Peyer's patch (tissue), 4 donors: ENCODE results near the gene ZNF775.

Experiments used
- POLR2A ChIP-seq, 2 donors: fragments of 450-650 bp; IDR thresholded peaks; one replicate each; pipeline ENCODE4 v1.5.1; 2017; ENCODE audit warnings: antibody characterized with exemption in 2 of 2, mild to moderate bottlenecking in 2 of 2, moderate library complexity in 2 of 2
- TF ChIP-seq, protein P1 (sequence below), 6 experiments: fragments of 450-650 bp in 4 of 6; fragments of 200-600 bp in 2 of 6; sonication (generic) in 1 of 6; IDR thresholded peaks; one replicate each; pipeline ENCODE4 v1.5.1; 2017 to 2019; ENCODE audit warnings: antibody characterized with exemption in 6 of 6, mild to moderate bottlenecking in 3 of 6, moderate library complexity in 1 of 6

DNA sequence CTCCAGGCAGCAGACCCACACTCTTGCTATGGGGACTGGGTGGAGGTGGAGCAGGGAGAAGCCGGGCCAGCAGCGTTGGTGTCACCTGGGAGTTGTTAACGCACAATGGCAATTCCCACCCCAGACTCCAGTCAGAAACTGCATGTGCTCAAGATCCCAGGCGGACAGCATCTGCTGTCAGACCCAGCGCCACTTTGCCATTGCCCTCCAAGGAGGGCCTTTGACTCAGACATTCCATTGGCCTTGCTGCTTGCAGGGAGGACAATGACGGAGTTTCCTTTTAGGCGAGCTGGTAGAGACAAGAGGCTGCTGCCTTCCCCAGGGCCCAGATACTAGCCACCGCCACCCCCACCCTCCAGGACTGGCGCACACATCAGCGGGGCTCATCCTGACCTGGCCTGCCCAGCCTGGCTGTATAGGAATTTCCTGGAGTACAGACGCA lies 34.5 kb downstream of the ZNF775 start:
- TF ChIP-seq, protein P1, sequence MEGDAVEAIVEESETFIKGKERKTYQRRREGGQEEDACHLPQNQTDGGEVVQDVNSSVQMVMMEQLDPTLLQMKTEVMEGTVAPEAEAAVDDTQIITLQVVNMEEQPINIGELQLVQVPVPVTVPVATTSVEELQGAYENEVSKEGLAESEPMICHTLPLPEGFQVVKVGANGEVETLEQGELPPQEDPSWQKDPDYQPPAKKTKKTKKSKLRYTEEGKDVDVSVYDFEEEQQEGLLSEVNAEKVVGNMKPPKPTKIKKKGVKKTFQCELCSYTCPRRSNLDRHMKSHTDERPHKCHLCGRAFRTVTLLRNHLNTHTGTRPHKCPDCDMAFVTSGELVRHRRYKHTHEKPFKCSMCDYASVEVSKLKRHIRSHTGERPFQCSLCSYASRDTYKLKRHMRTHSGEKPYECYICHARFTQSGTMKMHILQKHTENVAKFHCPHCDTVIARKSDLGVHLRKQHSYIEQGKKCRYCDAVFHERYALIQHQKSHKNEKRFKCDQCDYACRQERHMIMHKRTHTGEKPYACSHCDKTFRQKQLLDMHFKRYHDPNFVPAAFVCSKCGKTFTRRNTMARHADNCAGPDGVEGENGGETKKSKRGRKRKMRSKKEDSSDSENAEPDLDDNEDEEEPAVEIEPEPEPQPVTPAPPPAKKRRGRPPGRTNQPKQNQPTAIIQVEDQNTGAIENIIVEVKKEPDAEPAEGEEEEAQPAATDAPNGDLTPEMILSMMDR (IDR thresholded peaks at IDR 0.05): no peak
- TF ChIP-seq POLR2A (IDR thresholded peaks at IDR 0.05): no peak
